GM20000 (cell line): ENCODE results near the gene NEK6.

ENCODE experiments used
- DNase-seq: peaks from one replicate; pipeline ENCODE4 v3.0.0; 2012; ENCODE audit warnings: low spot score
- CTCF ChIP-seq: IDR thresholded peaks from 2 replicates; pipeline ENCODE4 v1.5.1; 2012; ENCODE audit warnings: mild to moderate bottlenecking, control low read depth; ENCODE audit errors: extremely low read depth, missing control alignments

The NEK6 gene

GRCh38 chr9:124309667-124310084, 51.9 kb downstream of the NEK6 start:
- DNase-seq, result no peak

GRCh38 chr9:124311283-124311682, 53.5 kb downstream of the NEK6 start:
- DNase-seq, result no peak
- no peak for TF ChIP-seq CTCF

More at GRCh38 chr9:124309667-124310084, 51.9 kb downstream of the NEK6 start:
- TF ChIP-seq CTCF, result no peak

- no peak for DNase-seq
- no peak for TF ChIP-seq CTCF
Observed at GRCh38 chr9:124312290-124313265, 54.8 kb downstream of the NEK6 start.

- no peak for DNase-seq
- TF ChIP-seq CTCF, result no peak
Observed at GRCh38 chr9:124313940-124314339, 56.2 kb downstream of the NEK6 start.

GRCh38 chr9:124315882-124316281, 58.1 kb downstream of the NEK6 start:
- no peak for TF ChIP-seq CTCF
- DNase-seq, result no peak

- peak; percentile 73 for DNase-seq
- TF ChIP-seq CTCF, result peak; percentile 61
Observed at GRCh38 chr9:124320062-124320973, 62.6 kb downstream of the NEK6 start.

GRCh38 chr9:124321416-124321815, 63.7 kb downstream of the NEK6 start:
- TF ChIP-seq CTCF, result no peak
- no peak for DNase-seq
